Measurements from ENCODE around the gene EDDM13.
"Not testable (repeated sequence)": the region's sequence is repeated elsewhere in the genome, so short reads cannot be mapped to it uniquely, and the experiment has no call there.

EDDM13 gene, protein sequence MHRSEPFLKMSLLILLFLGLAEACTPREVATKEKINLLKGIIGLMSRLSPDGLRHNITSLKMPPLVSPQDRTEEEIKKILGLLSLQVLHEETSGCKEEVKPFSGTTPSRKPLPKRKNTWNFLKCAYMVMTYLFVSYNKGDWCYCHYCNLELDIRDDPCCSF

GRCh38 chr19:56272161-56272798 lies at the start of gene EDDM13:
TSS of gene EDDM13 (plus strand) at chr19:56272748. CDS start at chr19:56272835, 87 bp downstream.
- no peak for DNase-seq

GRCh38 chr19:56222901-56223300 lies 49.6 kb upstream of the EDDM13 start:
- no peak for DNase-seq

- no peak for DNase-seq
These were observed 49.1 kb upstream of the EDDM13 start for GRCh38 chr19:56223481-56223880.

DNA sequence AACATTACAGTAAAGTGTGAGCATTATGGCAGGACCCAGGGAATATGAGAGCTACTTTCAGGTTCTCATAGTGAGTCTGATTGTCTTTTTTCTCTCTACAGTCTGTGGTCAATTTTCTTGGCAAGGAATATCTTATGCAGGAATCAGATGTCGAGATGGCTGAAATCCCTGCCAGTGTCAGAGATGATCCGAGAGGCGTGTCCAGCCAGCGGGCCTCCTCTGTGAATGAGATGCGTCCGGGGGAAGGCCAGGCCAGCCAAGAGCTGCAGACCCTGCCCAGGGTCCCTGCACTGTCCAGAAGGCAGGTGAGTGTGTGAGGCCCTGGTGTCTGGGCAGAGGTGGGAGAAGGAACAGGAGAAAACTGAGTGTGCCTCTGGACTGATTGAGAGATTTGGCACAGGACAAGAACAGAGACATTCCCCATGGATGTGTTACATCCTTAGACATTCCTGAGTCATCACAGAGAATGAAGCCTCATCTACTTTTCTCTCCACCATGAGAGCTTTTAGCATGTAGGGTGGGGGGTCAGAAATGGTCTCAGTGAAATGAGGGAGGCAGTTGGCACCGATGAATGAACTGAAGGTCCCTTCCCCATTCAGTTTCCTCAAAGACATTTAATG lies 27.3 kb upstream of the EDDM13 start:
- no peak for DNase-seq

GRCh38 chr19:56245764-56246163 lies 26.8 kb upstream of the EDDM13 start:
- DNase-seq: not testable (repeated sequence)

GRCh38 chr19:56248736-56249338 lies 23.7 kb upstream of the EDDM13 start:
- DNase-seq: not testable (repeated sequence)

GRCh38 chr19:56252699-56253422 lies 19.7 kb upstream of the EDDM13 start:
- DNase-seq: peak; percentile 1 to 59 (median 42)

DNA sequence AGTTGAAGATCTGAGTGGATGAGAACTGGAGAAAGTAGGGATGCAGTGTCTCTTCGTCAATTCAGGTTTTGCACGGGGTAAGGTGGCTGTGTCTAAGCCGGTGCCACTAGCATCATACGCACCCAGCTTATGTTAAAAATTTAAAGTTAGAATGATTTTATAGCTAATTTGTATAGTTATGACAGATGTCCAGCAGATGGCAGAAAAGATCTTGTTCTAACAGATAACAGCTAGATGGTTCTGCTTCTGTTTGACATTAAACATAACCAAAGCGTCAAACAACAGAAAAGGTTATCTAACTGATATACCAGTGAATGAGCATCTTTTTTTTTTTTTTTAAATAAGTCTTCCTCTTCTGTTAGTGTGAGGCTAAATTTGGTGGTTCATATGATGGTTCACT lies 18.8 kb upstream of the EDDM13 start:
- DNase-seq: peak in 3 of 6 experiments; percentile 7 to 37 (median 34)

DNA sequence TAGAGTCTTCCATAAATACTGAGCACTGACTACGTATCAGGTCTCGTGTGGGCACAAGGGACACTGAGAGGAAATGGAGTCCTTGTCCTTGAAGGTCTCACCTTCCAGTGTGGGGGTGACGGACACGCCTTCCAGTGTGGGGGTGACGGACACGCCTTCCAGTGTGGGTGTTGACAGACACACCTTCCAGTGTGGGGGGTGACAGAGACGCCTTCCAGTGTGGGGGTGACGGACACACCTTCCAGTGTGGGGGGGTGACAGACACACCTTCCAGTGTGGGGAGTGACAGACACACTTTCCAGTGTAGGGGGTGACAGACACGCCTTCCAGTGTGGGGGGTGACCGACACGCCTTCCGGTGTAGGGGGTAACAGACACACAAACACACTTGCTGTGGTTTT lies 14.3 kb upstream of the EDDM13 start:
- no peak for DNase-seq

DNA sequence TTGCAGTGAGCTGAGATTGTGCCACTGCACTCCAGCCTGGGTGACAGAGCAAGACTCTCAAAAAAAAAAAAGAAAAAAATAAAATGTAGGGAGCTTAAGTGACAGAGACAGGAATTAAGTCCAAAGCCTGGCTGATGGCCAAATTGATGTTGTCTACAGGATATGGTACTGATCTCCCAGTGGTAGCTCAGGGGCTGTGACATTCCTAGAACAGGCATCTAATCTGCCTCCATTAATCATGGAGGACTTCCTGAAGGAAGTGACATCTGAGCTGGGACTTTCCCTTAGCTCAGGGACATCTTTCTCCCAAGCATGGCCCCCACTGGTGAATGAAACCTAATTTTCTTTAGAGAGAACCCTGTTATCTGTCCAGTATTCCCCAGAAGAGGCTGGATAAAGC lies 11.4 kb upstream of the EDDM13 start:
- DNase-seq: no peak

DNA sequence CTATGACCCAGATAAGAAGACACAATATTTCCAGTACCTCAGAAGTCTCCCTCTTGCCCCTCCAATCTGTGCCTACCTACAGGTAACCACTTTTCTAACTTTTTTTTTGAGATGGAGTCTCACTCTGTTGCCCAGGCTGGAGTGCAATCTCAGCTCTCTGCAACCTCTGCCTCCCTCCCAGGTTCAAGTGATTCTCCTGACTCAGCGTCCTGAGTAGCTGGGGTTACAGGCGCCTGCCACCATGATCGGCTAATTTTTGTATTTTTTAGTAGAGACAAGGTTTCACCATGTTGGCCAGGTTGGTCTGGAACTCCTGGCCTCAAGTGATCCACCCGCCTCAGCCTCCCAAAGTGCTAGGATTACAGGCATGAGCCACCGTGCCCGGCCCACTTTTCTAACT lies 10.6 kb upstream of the EDDM13 start:
- not testable (repeated sequence) for DNase-seq

DNA sequence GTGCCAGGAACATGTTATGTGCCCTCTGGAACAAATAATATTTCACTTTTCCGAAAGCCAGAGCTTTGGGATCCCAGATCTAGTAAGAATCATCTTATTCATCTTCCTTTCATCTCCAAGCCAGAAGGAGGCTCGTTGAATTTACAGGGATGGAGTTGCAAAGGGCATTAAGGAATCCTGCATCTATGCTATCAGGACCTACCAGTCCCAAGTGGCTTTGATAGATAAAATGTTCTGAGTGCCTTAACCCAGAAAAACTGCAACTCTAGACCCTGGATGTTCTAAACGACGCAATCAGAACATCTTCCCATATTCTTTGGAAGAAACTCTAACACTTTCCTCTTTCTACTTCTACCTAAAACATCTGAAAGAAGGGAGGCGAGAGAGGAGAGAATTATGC lies 9.2 kb upstream of the EDDM13 start:
- no peak for DNase-seq

- no peak for DNase-seq
These were observed 6.5 kb upstream of the EDDM13 start for GRCh38 chr19:56266051-56266450.

GRCh38 chr19:56269348-56269747 lies 3.2 kb upstream of the EDDM13 start:
- DNase-seq: no peak

DNA sequence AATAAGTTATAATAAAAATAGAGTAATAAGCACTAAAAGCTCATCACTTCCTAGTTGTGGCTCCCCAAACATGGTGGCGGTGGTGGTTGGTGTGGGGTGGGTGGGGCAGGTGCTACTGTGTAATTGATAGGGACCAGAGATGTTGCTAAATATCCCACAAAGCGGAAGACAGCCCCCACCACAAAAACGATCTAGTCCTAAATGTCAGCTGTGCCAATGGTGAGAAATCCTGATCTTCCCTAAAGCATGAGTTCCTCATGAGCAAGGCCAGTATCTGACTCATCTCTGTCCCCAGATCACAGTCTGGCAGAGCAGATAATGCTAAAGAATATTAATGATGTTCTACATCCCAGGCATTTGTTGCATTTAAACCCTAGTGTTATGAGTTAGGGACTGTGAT lies 1.9 kb upstream of the EDDM13 start:
- DNase-seq: no peak

GRCh38 chr19:56271151-56271550 lies 1.4 kb upstream of the EDDM13 start:
- no peak for DNase-seq

DNA sequence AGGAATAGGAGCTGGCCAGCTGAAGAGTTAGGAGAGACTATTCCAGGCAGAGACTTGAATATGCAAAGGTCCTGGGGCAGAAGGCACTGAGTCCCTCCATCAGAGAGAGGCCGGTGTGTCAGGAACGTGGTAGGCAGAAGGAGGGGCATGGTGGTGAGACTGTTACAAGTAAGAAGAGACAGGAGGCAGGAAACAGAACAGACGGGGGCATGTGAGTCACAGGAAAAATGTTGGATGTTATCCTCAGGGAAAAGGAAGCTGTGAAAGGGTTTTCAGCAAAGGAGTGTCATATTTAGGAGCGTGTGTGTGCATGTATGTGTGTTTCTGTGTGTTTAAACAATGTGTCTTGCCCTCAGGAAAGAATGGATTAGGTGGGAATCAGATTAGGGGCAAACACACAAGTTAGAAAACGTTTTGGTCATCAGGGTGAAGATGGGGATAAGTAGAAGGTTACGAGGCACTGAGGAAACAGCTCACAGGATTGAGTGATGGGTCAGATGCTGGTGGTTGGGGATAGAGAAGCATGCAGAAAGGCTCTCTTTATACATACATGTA lies 1.1 kb downstream of the EDDM13 start:
- DNase-seq: no peak

- no peak for DNase-seq
These were observed 10.3 kb downstream of the EDDM13 start for GRCh38 chr19:56282809-56283208.

- no peak for DNase-seq
These were observed 12.2 kb downstream of the EDDM13 start for GRCh38 chr19:56284746-56285145.

DNA sequence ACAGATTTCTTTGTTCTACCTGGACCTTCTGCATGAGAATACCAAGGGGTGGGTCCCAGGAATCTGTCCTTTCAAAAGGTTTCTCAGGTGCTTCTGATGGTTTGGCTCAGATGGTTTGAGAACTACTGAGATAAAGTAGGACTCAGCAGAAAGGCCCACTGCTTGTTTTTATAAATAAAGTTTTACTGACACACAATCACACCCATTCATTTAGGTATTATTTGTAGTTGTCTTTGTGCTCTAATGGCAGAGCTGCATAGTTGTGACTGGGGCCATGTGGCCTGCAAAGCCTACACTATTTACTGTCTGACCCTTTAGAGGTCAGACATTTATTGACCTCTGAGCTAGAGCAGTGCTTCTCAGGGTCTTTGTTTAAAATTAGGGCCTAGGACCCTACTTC lies 17.6 kb downstream of the EDDM13 start:
- DNase-seq: no peak

DNA sequence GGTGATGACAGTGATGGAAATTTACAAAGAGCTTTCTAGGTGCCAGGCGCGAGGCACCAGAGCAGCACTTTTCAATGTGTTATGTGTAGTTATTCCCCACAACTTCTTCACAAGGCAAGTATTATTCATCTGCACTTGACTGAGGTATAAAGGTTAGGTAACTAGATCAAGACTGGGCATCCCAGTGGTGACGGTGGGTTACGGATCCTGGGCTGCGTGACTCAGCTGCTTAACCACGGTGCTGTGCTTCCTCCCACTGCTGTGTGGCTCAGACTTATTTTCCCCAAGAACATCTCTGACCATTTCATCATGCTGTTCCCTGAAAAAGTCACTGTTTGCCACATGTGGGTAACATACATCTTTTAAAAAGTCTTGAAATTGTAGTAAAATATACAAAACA lies 19.3 kb downstream of the EDDM13 start:
- no peak for DNase-seq

DNA sequence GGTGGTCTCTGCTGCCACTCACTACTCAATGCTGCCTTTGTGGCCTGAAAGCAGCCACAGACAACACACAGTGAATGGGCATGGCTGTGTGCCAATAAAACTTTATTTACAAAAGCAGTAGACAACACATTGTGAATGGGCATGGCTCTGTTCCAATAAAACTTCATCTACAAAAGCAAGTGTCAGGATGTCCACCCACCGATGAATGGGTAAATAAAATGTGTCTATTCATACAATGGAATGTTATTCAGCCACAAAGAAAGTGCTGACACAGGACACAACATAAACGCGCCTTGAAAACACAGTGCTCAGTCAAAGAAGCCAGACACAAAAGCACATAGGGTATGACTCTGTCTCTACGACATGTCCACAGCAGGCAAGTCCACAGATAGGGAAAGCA lies 22.0 kb downstream of the EDDM13 start:
- no peak for DNase-seq
